Stimulated activated CD8-positive, alpha-beta memory T cell treated with anti-CD3 and anti-CD28 coated beads, Interleukin-4, amount 100 ng/mL, for 1 hour (primary cell): ENCODE measurements around the gene HPCAL4.

Source experiments
- DNase-seq, 2 donors: peaks; one replicate each; pipeline ENCODE4 v3.0.0-alpha.2; 2020; ENCODE audit warnings: low read depth in 2 of 2, low spot score in 1 of 2

Gene HPCAL4

DNA sequence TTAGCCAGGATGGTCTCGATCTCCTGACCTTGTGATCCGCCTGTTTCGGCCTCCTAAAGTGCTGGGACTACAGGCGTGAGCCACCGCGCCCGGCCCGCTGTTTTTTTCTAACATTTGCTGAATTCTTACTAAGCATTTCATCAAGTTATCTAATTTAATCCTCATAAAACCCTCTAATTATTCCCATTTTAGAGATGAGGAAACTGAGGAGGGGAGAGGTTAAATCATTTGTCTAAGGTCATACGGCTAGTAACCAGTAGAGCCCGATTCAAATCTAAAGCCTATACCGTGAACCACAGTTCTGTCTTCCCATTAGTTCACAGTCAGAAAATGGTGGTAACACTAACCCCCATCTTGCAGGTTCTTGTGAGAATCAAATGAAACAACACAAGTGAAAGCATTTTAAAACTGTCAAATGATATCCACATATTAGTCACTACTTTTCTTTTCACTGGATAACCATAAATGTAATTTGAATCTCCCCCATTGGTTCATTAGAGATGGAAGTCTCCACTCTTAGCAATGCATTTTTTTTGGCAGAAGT lies 62.4 kb downstream of the HPCAL4 start:
- DNase-seq = no peak
